H1 (cell line): ENCODE measurements around the gene SHLD1. TPM values are rescaled to one million over a fixed set of nuclear protein-coding genes. Genes with fewer than 3 reads are reported as not detected.

ENCODE experiments used
- CTCF ChIA-PET: fragments of 300-600 bp; sonication (Branson Sonifier 250); formaldehyde crosslinking; loops from one replicate; lab custom pipeline; 2021; ENCODE audit not compliant: partially characterized antibody; lab: Charles Lee
- POLR2A ChIA-PET: fragments of 300-600 bp; sonication (Branson Sonifier 250); formaldehyde crosslinking; loops from one replicate; lab custom pipeline; 2021; ENCODE audit warnings: inconsistent platforms; ENCODE audit not compliant: partially characterized antibody; lab: Charles Lee
- DNase-seq, 2 experiments: peaks; one replicate each; pipeline versions ENCODE4 v3.0.0 to v3.0.0-alpha.2; 2010 to 2022; ENCODE audit warnings: low spot score in 2 of 2, low read depth in 1 of 2, mixed read lengths in 1 of 2
- FAIRE-seq: peaks from 2 replicates; lab custom pipeline; 2011; peaks lifted over from hg19 to GRCh38; lab: Jason Lieb, UNC
- H2AFZ ChIP-seq: 2 replicates; pipeline ENCODE4 v1.8.1; 2012; ENCODE audit warnings: low read length, inconsistent platforms
- H2AK5ac ChIP-seq: 2 replicates; pipeline ENCODE4 v1.6.1; 2013; ENCODE audit warnings: low read depth, low read length
- H2BK120ac ChIP-seq: replicated peaks from 2 replicates; pipeline ENCODE3; 2013; ENCODE audit warnings: low read depth, low read length, inconsistent platforms
- H2BK12ac ChIP-seq: 2 replicates; pipeline ENCODE4 v1.6.1; 2013; ENCODE audit warnings: low read depth, low read length
- H2BK15ac ChIP-seq: 2 replicates; pipeline ENCODE4 v1.6.1; 2013; ENCODE audit warnings: low read length
- H2BK20ac ChIP-seq: 2 replicates; pipeline ENCODE4 v1.6.1; 2013; ENCODE audit warnings: low read length
- H2BK5ac ChIP-seq: 2 replicates; pipeline ENCODE4 v1.6.1; 2013; ENCODE audit warnings: low read depth, low read length
- H3K14ac ChIP-seq: 2 replicates; pipeline ENCODE4 v1.6.1; 2013; ENCODE audit warnings: inconsistent platforms; ENCODE audit not compliant: insufficient read length
- H3K18ac ChIP-seq: 2 replicates; pipeline ENCODE4 v1.6.1; 2013; ENCODE audit warnings: low read length; ENCODE audit errors: extremely low read depth
- H3K23ac ChIP-seq: 2 replicates; pipeline ENCODE4 v1.6.1; 2013; ENCODE audit warnings: inconsistent platforms; ENCODE audit not compliant: insufficient read length
- H3K23me2 ChIP-seq: 2 replicates; pipeline ENCODE4 v1.6.1; 2013; ENCODE audit warnings: low read depth, low read length
- H3K27ac ChIP-seq: 2 replicates; pipeline ENCODE4 v1.6.1; 2011; ENCODE audit warnings: low read depth, low read length, inconsistent platforms
- H3K27me3 ChIP-seq, 4 experiments: replicated peaks in 1 of 4; 1 replicate in 1 of 4; 2 replicates in 3 of 4; pipeline versions ENCODE4 v1.6.1 to v1.8.1; 2011 to 2013; ENCODE audit warnings: low read length in 3 of 4, mild to moderate bottlenecking in 3 of 4, inconsistent platforms in 2 of 4, mixed read lengths in 2 of 4, moderate library complexity in 1 of 4; ENCODE audit not compliant: control insufficient read depth in 3 of 4, insufficient read depth in 3 of 4; ENCODE audit errors: extremely low read depth in 1 of 4
- H3K36me3 ChIP-seq, 4 experiments: 2 replicates each; pipeline versions ENCODE4 v1.6.1 to v1.8.1; 2011 to 2013; ENCODE audit warnings: mild to moderate bottlenecking in 4 of 4, low read length in 3 of 4, moderate library complexity in 2 of 4, control low read depth in 1 of 4, inconsistent platforms in 1 of 4; ENCODE audit not compliant: insufficient read depth in 4 of 4, control insufficient read depth in 2 of 4
- H3K4ac ChIP-seq: replicated peaks from 2 replicates; pipeline ENCODE3; 2013; ENCODE audit warnings: low read length, low read depth, mixed read lengths, inconsistent platforms; ENCODE audit not compliant: insufficient read length
- H3K4me1 ChIP-seq, 4 experiments: replicated peaks in 1 of 4; 1 replicate in 1 of 4; 2 replicates in 3 of 4; pipeline versions ENCODE4 v1.6.1 to v1.8.1; 2011 to 2013; ENCODE audit warnings: low read length in 3 of 4, inconsistent platforms in 2 of 4, mixed read lengths in 1 of 4; ENCODE audit not compliant: insufficient read depth in 4 of 4, control insufficient read depth in 3 of 4
- H3K4me2 ChIP-seq, 2 experiments: 2 replicates each; pipeline versions ENCODE4 v1.6.1 to v1.8.1; 2011 to 2013; ENCODE audit warnings: low read depth in 2 of 2, low read length in 2 of 2, control low read depth in 1 of 2, inconsistent platforms in 1 of 2, mild to moderate bottlenecking in 1 of 2; ENCODE audit not compliant: insufficient read depth in 1 of 2
- H3K4me3 ChIP-seq, 4 experiments: fragments of 200-600, 300-600 bp in 1 of 4; sonication (generic), shearing (Covaris generic), sonication (Bioruptor Twin) in 1 of 4; 2 replicates each; pipeline versions ENCODE4 v1.5.1 to v1.8.1; 2011 to 2016; ENCODE audit warnings: low read length in 4 of 4, low read depth in 3 of 4, control low read depth in 2 of 4, inconsistent platforms in 2 of 4, mild to moderate bottlenecking in 2 of 4, mixed read lengths in 1 of 4, moderate library complexity in 1 of 4; ENCODE audit not compliant: insufficient read depth in 2 of 4; ENCODE audit errors: extremely low read depth in 1 of 4
- H3K56ac ChIP-seq: replicated peaks from 2 replicates; pipeline ENCODE3; 2013; ENCODE audit warnings: low read depth, mild to moderate bottlenecking, mixed read lengths, low read length, inconsistent platforms; ENCODE audit not compliant: insufficient read length
- H3K79me1 ChIP-seq: 2 replicates; pipeline ENCODE4 v1.6.1; 2013; ENCODE audit warnings: low read depth, low read length, control low read depth
- H3K79me2 ChIP-seq, 2 experiments: 2 replicates each; pipeline versions ENCODE4 v1.6.1 to v1.8.1; 2012 to 2013; ENCODE audit warnings: low read length in 2 of 2, mild to moderate bottlenecking in 2 of 2, inconsistent platforms in 1 of 2; ENCODE audit not compliant: insufficient read depth in 2 of 2, control insufficient read depth in 1 of 2
- H3K9ac ChIP-seq, 4 experiments: replicated peaks in 1 of 4; 1 replicate in 1 of 4; 2 replicates in 3 of 4; pipeline versions ENCODE4 v1.6.1 to v1.8.1; 2011 to 2013; ENCODE audit warnings: low read depth in 3 of 4, low read length in 3 of 4, control low read depth in 2 of 4, mild to moderate bottlenecking in 2 of 4, moderate library complexity in 2 of 4, inconsistent platforms in 1 of 4; ENCODE audit errors: extremely low read depth in 1 of 4
- H3K9me3 ChIP-seq, 2 experiments: 2 replicates each; pipeline versions ENCODE4 v1.6.1 to v1.8.1; 2012 to 2013; ENCODE audit warnings: mild to moderate bottlenecking in 2 of 2, moderate library complexity in 2 of 2, control low read depth in 1 of 2, inconsistent platforms in 1 of 2, low read depth in 1 of 2, low read length in 1 of 2, mixed read lengths in 1 of 2; ENCODE audit not compliant: insufficient read depth in 2 of 2
- H4K20me1 ChIP-seq, 2 experiments: replicated peaks in 1 of 2; 2 replicates each; pipeline versions ENCODE3 to v1.8.1; 2011 to 2013; ENCODE audit warnings: inconsistent platforms in 2 of 2, low read length in 2 of 2, mild to moderate bottlenecking in 1 of 2; ENCODE audit not compliant: insufficient read depth in 2 of 2, control insufficient read depth in 1 of 2
- H4K5ac ChIP-seq: 2 replicates; pipeline ENCODE4 v1.6.1; 2013; ENCODE audit warnings: low read length, low read depth, mixed read lengths, inconsistent platforms; ENCODE audit not compliant: insufficient read length
- H4K8ac ChIP-seq: 2 replicates; pipeline ENCODE4 v1.8.0; 2013; ENCODE audit warnings: mild to moderate bottlenecking, moderate library complexity, low read length, inconsistent platforms; ENCODE audit not compliant: insufficient read depth; ENCODE audit errors: extremely low read depth
- H4K91ac ChIP-seq: replicated peaks from 2 replicates; pipeline ENCODE3; 2013; ENCODE audit warnings: low read length, mixed read lengths, inconsistent platforms; ENCODE audit not compliant: insufficient read length
- CTBP2 ChIP-seq: IDR thresholded peaks from 2 replicates; pipeline ENCODE4 v1.7.0; 2011; ENCODE audit warnings: borderline replicate concordance, mild to moderate bottlenecking, moderate library complexity, mixed read lengths, low read length; ENCODE audit not compliant: insufficient read depth, insufficient read length
- EGR1 ChIP-seq: IDR thresholded peaks from 2 replicates; pipeline ENCODE4 v1.6.1; 2011; ENCODE audit warnings: low read depth, low read length, borderline replicate concordance
- GTF2F1 ChIP-seq: IDR thresholded peaks from 2 replicates; pipeline ENCODE4 v1.6.1; 2012; ENCODE audit warnings: low read depth, low read length, improper control_type of control experiment, borderline replicate concordance
- JUN ChIP-seq: IDR thresholded peaks from 2 replicates; pipeline ENCODE4 v1.6.1; 2011; ENCODE audit warnings: low read depth, mild to moderate bottlenecking, improper control_type of control experiment, low read length
- PHF8 ChIP-seq: fragments of 200-600 bp; sonication (generic); conservative IDR thresholded peaks from 2 replicates; pipeline ENCODE4 v1.7.1; 2012; ENCODE audit warnings: low read depth, mild to moderate bottlenecking, inconsistent platforms, low read length, moderate library complexity
- POU5F1 ChIP-seq: IDR thresholded peaks from 2 replicates; pipeline ENCODE4 v1.6.1; 2011; ENCODE audit warnings: low read depth, mild to moderate bottlenecking, low read length, moderate library complexity
- RXRA ChIP-seq: IDR thresholded peaks from 2 replicates; pipeline ENCODE4 v1.6.1; 2011; ENCODE audit warnings: low read depth, mild to moderate bottlenecking, low read length, moderate library complexity; ENCODE audit not compliant: insufficient read depth
- SAP30 ChIP-seq: fragments of 300-600 bp; sonication (generic); IDR thresholded peaks from 2 replicates; pipeline ENCODE4 v1.7.1; 2012; ENCODE audit warnings: low read length, moderate library complexity, mild to moderate bottlenecking, inconsistent platforms; ENCODE audit not compliant: insufficient read depth, insufficient replicate concordance
- SIRT6 ChIP-seq: IDR thresholded peaks from one replicate; pipeline ENCODE4 v1.7.1; 2012; ENCODE audit warnings: low read length, inconsistent platforms
- SIX5 ChIP-seq: IDR thresholded peaks from 2 replicates; pipeline ENCODE4 v1.6.1; 2011; ENCODE audit warnings: mild to moderate bottlenecking, low read depth, low read length
- SP1 ChIP-seq: IDR thresholded peaks from 2 replicates; pipeline ENCODE4 v1.6.1; 2011; ENCODE audit warnings: low read depth, low read length
- TCF12 ChIP-seq: IDR thresholded peaks from 2 replicates; pipeline ENCODE4 v1.6.1; 2011; ENCODE audit warnings: low read depth, mild to moderate bottlenecking, low read length
- USF2 ChIP-seq: IDR thresholded peaks from 2 replicates; pipeline ENCODE4 v1.6.1; 2011; ENCODE audit warnings: low read length, improper control_type of control experiment
- YY1 ChIP-seq: IDR thresholded peaks from 2 replicates; pipeline ENCODE4 v1.6.1; 2011; ENCODE audit warnings: low read depth, mild to moderate bottlenecking, low read length
- WGBS, 2 experiments: shearing (Covaris generic) in 1 of 2; methylation state at CpG; one replicate each; pipeline versions ENCODE4 v1.1.6 to v1.1.7; 2013 to 2015; ENCODE audit warnings: low lambda C conversion rate in 2 of 2, mixed read lengths in 2 of 2, inconsistent platforms in 1 of 2, low coverage in 1 of 2, missing lambda C conversion rate in 1 of 2; ENCODE audit not compliant: insufficient replicate concordance in 2 of 2, insufficient coverage in 1 of 2, insufficient read length in 1 of 2; ENCODE audit errors: extremely low coverage in 1 of 2, missing lambda C conversion rate in 1 of 2; 5-methylcytosine and 5-hydroxymethylcytosine counted together
- polyA plus RNA-seq, 7 experiments: library from polyadenylated mRNA; depleted of rRNA in 3 of 7; stranded (reverse) in 5 of 7; unstranded in 2 of 7; fragments of >200 nt in 5 of 7; fragments of 200-250 nt in 2 of 7; gene quantifications; 1 replicate in 5 of 7; 2 replicates in 1 of 7; 4 replicates in 1 of 7; pipeline versions ENCODE4 v1.2.1 to v1.2.3, GENCODE V29; 2011 to 2013; ENCODE audit warnings: missing spikeins in 2 of 7, mixed read lengths in 2 of 7
- total RNA-seq: library from RNA; stranded (reverse); fragmentation: NEBNext Ultra II Directional; extraction: Animal tissue kit (Norgen Biotek cat#: 25700); gene quantifications from 2 replicates; pipeline ENCODE4 v1.2.1, GENCODE V29; 2021

SHLD1 gene
- total and polyA plus RNA-seq, 2 of the 8 experiments (the other 6 are each of a cell fraction or from before 2014, with no cell fraction given) = 4.2 to 6.5 TPM

GRCh38 chr20:5881703-5882102, 131.5 kb downstream of the SHLD1 start:
- no peaks in the 10 kb centered on the region; the same call in 1 of the 2 replicates for H3K23me2 ChIP-seq
- no peaks in the 10 kb centered on the region for H4K20me1 ChIP-seq
- no peak overlapping the region for H2BK5ac ChIP-seq
- H2BK12ac ChIP-seq = no peak overlapping the region
- H3K27me3 ChIP-seq = no peaks in the 10 kb centered on the region
- no peak for DNase-seq
- WGBS, 2 experiments = 79% methylated on average over 5 of the region's 5 CpGs; no CpG with 5 or more reads in 1 of the 2 experiments
- ChIA-PET POLR2A (no interaction called here), CTCF (interaction anchor here (0.8 to 1.5 kb wide), 4 partner anchors 11 to 350 kb away, joined by 3 read pairs; no protein-coding TSS in a partner anchor)
- H2AFZ ChIP-seq = peak overlapping the region; percentile 9; the same call in 1 of the 2 replicates
- no peaks in the 10 kb centered on the region for H3K79me2 ChIP-seq
- no peak overlapping the region for H2AK5ac ChIP-seq
- H3K18ac ChIP-seq = no peak overlapping the region
- no peak overlapping the region for H4K5ac ChIP-seq
- no peak overlapping the region for H3K14ac ChIP-seq
- FAIRE-seq = no peak
- H2BK15ac ChIP-seq = no peak overlapping the region; the same call in 1 of the 2 replicates
- H3K79me1 ChIP-seq = no peaks in the 10 kb centered on the region
- no peak overlapping the region for H3K4me2 ChIP-seq
- H3K4me3 ChIP-seq = no peak overlapping the region
- H3K9ac ChIP-seq = no peak overlapping the region
- no peak overlapping the region for H3K23ac ChIP-seq
- H4K91ac ChIP-seq = no peak overlapping the region
- no peak overlapping the region for H2BK120ac ChIP-seq
- H3K27ac ChIP-seq = no peak overlapping the region
- H3K56ac ChIP-seq = no peak overlapping the region
- no peaks in the 10 kb centered on the region for H3K36me3 ChIP-seq
- no peak overlapping the region for H3K4ac ChIP-seq
- no peak overlapping the region for H4K8ac ChIP-seq
- peaks cover 0 to 7% (median 4%) of the 10 kb centered on the region in 4 experiments; a peak in 4 of 7 replicates for H3K4me1 ChIP-seq
- H3K9me3 ChIP-seq = no peaks in the 10 kb centered on the region
- no peak overlapping the region for H2BK20ac ChIP-seq
- TF ChIP-seq PHF8 = no peak
- no peak for TF ChIP-seq SAP30
- TF ChIP-seq TCF12 = no peak
- no peak for TF ChIP-seq EGR1
- TF ChIP-seq JUN = no peak
- TF ChIP-seq YY1 = no peak
- no peak for TF ChIP-seq POU5F1
- TF ChIP-seq USF2 = no peak
- TF ChIP-seq RXRA = no peak
- TF ChIP-seq SIX5 = no peak
- no peak for TF ChIP-seq CTBP2
- TF ChIP-seq SP1 = no peak
- TF ChIP-seq SIRT6 = no peak
- no peak for TF ChIP-seq GTF2F1
